ENCODE measurements around the gene SYCE1. TPM values are rescaled to one million over a fixed set of nuclear protein-coding genes. Genes with fewer than 3 reads are reported as not detected.
"Not testable (repeated sequence)": the region's sequence is repeated elsewhere in the genome, so short reads cannot be mapped to it uniquely, and the experiment has no call there.

SYCE1 gene
- total RNA-seq, 1 donor from 2014 or later = 0.27 TPM

DNA sequence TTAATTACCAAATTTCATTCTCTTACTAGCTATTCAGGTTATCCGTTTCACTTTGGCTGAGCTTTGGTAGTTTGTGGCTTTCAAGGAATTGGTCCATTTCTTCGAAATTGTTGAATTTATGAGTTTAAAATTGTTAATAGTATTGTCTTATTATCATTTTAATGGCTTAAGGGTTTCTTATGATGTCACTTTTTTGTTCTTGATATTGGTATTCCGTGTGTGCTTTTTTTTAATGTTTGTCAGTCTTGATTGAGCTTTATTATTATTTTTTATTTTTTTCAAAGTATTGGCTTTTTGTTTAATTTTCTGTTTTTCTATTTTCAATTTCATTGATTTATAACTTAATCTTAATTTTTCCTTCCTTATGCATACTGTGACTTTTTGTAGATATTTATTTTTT, 35.3 kb upstream of the SYCE1 start:
- Mint-ChIP-seq H3K27me3 (ENCODE audit: low read depth) (peaks cover 42% of the 10 kb centered on the region), H3K27ac (ENCODE audit: unreplicated experiment) (no peak overlapping the region), H3K4me1 (ENCODE audit: low read depth) (no peaks in the 10 kb centered on the region), H3K4me3 (ENCODE audit: unreplicated experiment) (no peak overlapping the region), H3K36me3 (ENCODE audit: low read depth) (no peaks in the 10 kb centered on the region), H3K9me3 (ENCODE audit: low read depth) (peaks cover 6% of the 10 kb centered on the region)
- TF ChIP-seq, protein P1, sequence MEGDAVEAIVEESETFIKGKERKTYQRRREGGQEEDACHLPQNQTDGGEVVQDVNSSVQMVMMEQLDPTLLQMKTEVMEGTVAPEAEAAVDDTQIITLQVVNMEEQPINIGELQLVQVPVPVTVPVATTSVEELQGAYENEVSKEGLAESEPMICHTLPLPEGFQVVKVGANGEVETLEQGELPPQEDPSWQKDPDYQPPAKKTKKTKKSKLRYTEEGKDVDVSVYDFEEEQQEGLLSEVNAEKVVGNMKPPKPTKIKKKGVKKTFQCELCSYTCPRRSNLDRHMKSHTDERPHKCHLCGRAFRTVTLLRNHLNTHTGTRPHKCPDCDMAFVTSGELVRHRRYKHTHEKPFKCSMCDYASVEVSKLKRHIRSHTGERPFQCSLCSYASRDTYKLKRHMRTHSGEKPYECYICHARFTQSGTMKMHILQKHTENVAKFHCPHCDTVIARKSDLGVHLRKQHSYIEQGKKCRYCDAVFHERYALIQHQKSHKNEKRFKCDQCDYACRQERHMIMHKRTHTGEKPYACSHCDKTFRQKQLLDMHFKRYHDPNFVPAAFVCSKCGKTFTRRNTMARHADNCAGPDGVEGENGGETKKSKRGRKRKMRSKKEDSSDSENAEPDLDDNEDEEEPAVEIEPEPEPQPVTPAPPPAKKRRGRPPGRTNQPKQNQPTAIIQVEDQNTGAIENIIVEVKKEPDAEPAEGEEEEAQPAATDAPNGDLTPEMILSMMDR (IDR thresholded peaks at IDR 0.05) = no peak
- no peak for DNase-seq (ENCODE audit: low spot score)

DNA sequence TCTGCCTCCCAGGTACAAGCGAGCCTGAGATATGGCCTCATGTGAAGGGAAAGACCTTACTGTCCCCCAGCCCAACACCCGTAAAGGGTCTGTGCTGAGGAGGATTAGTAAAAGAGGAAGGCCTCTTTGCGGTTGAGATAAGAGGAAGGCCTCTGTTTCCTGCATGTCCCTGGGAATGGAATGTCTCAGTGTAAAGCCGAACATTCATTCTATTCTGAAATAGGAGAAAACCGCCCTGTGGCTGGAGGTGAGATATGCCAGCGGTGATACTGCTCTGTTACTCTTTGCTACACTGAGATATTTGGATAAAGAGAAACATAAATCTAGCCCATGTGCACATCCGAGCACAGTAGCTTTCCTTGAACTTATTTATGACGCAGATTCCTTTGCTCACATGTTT, 34.5 kb upstream of the SYCE1 start:
- not testable (repeated sequence) for DNase-seq (ENCODE audit: low spot score); H3K4me1 Mint-ChIP-seq (ENCODE audit: low read depth); H3K36me3 Mint-ChIP-seq (ENCODE audit: low read depth); H3K27ac Mint-ChIP-seq (ENCODE audit: unreplicated experiment); H3K9me3 Mint-ChIP-seq (ENCODE audit: low read depth); H3K4me3 Mint-ChIP-seq (ENCODE audit: unreplicated experiment)
- peaks cover 47% of the 10 kb centered on the region for H3K27me3 Mint-ChIP-seq (ENCODE audit: low read depth)

DNA sequence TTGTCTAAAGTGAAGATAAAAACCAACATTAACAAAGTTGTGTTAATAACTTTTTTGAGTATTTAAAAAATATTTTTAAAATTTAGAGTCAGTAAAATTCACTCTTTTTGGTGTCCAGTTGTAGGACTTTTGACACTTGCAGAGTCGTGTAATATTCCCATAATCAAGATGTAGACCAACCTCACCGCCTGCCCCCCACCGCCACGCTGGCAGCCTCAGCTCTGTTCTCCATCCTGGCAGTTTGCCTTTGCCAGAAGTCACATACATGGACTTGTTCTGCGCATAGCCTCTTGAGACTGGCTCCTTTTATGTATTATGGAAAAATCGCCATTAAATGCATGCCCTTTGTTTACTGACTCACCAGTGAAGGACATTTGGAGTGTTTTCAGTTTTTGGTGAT, 27.3 kb upstream of the SYCE1 start:
- no peaks in the 10 kb centered on the region for H3K36me3 Mint-ChIP-seq (ENCODE audit: low read depth)
- H3K27me3 Mint-ChIP-seq (ENCODE audit: low read depth) = peaks cover 44% of the 10 kb centered on the region
- no peaks in the 10 kb centered on the region for H3K9me3 Mint-ChIP-seq (ENCODE audit: low read depth)
- TF ChIP-seq, protein P1 (IDR thresholded peaks at IDR 0.05) = no peak
- no peak overlapping the region for H3K27ac Mint-ChIP-seq (ENCODE audit: unreplicated experiment)
- DNase-seq (ENCODE audit: low spot score) = no peak
- no peak overlapping the region for H3K4me3 Mint-ChIP-seq (ENCODE audit: unreplicated experiment)
- no peaks in the 10 kb centered on the region for H3K4me1 Mint-ChIP-seq (ENCODE audit: low read depth)

DNA sequence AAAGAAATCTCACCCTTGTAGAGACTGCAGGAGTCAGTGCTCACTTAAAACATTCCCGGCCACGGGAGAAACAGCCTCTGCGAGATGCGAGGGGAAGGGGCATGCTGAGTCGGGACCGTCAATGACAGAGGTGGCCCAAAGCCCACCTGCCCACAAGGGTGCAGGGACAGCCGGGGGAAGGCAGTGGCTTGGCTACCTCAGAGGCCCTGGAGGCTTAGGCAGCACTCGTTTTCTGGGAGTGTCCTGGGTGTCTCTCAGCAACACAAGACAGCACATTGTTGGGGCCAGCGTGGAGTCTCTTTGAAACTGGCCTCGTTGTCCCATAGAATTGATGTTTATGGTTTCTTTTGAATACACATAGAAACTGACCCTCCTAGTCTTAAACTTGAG, 25.6 kb upstream of the SYCE1 start:
- Mint-ChIP-seq H3K27me3 (ENCODE audit: low read depth) (peaks cover 36% of the 10 kb centered on the region), H3K9me3 (ENCODE audit: low read depth) (peaks cover 4% of the 10 kb centered on the region), H3K27ac (ENCODE audit: unreplicated experiment) (no peak overlapping the region), H3K4me3 (ENCODE audit: unreplicated experiment) (no peak overlapping the region), H3K36me3 (ENCODE audit: low read depth) (no peaks in the 10 kb centered on the region), H3K4me1 (ENCODE audit: low read depth) (no peaks in the 10 kb centered on the region)
- TF ChIP-seq, protein P1 (IDR thresholded peaks at IDR 0.05) = no peak
- DNase-seq (ENCODE audit: low spot score) = no peak

DNA sequence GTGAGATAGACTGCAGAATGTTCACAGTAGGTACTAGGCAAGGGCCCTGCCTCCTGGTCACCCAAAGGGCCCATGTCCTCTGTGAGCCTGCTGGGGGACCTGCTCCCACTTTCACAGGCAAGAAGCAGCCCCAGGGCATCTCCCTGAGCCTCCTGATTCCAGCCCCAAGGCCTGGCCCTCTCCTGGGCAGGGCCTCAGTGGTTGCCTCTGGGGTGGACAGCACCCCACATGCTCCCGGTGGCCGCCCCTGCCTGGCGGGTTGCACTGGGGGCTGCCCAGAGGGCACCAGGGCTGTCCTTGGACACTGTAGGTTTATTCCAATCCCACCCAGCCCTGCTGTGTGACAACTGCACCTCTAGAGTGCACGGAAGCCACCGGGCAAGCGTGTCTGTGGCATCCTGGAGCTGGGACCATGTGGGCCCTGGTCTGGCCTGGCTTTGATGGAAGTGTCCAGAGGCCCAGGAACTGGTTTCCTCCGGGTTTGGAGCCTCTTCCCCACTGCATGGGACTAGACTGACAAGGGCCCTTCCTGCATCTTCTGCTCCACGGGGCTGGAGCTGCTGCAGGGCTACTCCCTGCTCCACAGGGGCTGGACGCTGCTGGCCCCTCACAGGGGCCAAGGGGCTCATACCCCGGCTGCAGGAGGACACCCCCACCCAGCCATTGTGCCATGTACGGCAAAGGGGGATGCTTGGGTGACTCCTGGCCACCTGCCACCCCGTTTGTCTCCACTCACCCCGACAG, 25.0 kb upstream of the SYCE1 start:
- TF ChIP-seq, protein P1 (IDR thresholded peaks at IDR 0.05) = no peak
- Mint-ChIP-seq H3K36me3 (ENCODE audit: low read depth) (no peaks in the 10 kb centered on the region), H3K9me3 (ENCODE audit: low read depth) (peaks cover 4% of the 10 kb centered on the region), H3K27me3 (ENCODE audit: low read depth) (peaks cover 30% of the 10 kb centered on the region), H3K4me3 (ENCODE audit: unreplicated experiment) (no peak overlapping the region), H3K27ac (ENCODE audit: unreplicated experiment) (no peak overlapping the region), H3K4me1 (ENCODE audit: low read depth) (no peaks in the 10 kb centered on the region)
- DNase-seq (ENCODE audit: low spot score) = no peak

DNA sequence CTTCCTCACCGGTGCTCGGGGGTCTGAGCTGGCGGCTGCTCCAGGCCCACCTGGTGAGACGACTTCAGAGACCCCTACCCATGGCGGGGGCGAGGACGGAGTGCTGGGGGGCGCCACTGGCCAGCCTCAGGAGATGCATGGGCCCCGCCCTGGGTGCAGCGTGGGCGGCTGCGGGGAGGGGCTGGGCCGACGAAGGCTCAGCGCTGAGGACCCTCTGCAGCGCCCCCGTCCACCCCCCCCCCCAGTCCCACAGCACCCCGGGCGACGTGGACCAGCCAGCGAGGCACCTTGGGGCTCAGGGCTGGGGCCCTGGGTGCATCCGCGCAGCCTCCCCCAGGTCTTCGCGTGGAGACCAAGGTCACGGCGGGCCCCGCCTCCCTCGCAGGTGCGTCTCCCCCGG, 11.7 kb upstream of the SYCE1 start:
- not testable (repeated sequence) for H3K4me3 Mint-ChIP-seq (ENCODE audit: unreplicated experiment); H3K27me3 Mint-ChIP-seq (ENCODE audit: low read depth); H3K27ac Mint-ChIP-seq (ENCODE audit: unreplicated experiment); H3K4me1 Mint-ChIP-seq (ENCODE audit: low read depth); DNase-seq (ENCODE audit: low spot score); H3K36me3 Mint-ChIP-seq (ENCODE audit: low read depth)
- peaks cover 23% of the 10 kb centered on the region for H3K9me3 Mint-ChIP-seq (ENCODE audit: low read depth)

DNA sequence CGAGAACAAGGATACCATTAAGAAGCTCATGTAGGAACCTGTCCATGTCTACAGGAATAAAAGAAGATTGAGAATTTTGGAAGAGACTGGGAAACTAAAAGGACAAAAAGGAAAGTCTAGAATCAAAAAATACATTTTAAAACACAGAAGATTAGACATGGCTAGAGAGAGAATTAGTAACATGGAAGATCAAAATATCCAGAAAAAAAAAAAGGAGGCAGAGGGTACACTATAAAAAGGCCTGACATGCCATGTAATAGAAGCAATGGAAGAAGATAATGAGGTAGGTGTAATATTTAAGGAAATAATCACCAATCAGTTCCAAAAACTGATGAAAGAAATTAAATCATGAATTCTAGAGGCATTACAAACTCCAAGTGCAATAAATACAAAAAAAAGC, 8.1 kb upstream of the SYCE1 start:
- not testable (repeated sequence) for H3K36me3 Mint-ChIP-seq (ENCODE audit: low read depth); H3K4me3 Mint-ChIP-seq (ENCODE audit: unreplicated experiment); DNase-seq (ENCODE audit: low spot score); H3K27me3 Mint-ChIP-seq (ENCODE audit: low read depth); H3K4me1 Mint-ChIP-seq (ENCODE audit: low read depth); H3K27ac Mint-ChIP-seq (ENCODE audit: unreplicated experiment)
- H3K9me3 Mint-ChIP-seq (ENCODE audit: low read depth) = peaks cover 19% of the 10 kb centered on the region

DNA sequence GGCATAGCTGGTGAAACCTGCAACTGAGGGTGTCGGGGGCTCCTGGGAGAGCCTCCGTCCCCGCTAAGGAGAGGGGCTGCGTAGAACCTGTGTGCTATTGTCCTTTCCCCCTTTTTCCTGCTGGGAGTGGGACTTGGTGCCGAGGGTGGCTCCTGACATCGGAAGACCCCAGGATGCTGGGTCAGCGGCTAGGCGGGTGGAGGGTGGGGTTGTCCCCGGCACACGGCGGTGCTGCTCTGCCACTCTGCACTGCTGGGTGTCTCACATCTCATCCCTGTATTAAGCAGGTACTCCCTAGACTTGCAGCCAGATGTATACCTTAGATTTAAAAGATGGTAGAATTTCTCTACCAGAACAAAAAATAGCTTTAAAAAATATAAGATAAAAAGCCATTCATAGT, 6.7 kb upstream of the SYCE1 start:
- not testable (repeated sequence) for H3K4me1 Mint-ChIP-seq (ENCODE audit: low read depth); DNase-seq (ENCODE audit: low spot score); H3K27ac Mint-ChIP-seq (ENCODE audit: unreplicated experiment); H3K4me3 Mint-ChIP-seq (ENCODE audit: unreplicated experiment); H3K36me3 Mint-ChIP-seq (ENCODE audit: low read depth); H3K27me3 Mint-ChIP-seq (ENCODE audit: low read depth)
- H3K9me3 Mint-ChIP-seq (ENCODE audit: low read depth) = peaks cover 19% of the 10 kb centered on the region

DNA sequence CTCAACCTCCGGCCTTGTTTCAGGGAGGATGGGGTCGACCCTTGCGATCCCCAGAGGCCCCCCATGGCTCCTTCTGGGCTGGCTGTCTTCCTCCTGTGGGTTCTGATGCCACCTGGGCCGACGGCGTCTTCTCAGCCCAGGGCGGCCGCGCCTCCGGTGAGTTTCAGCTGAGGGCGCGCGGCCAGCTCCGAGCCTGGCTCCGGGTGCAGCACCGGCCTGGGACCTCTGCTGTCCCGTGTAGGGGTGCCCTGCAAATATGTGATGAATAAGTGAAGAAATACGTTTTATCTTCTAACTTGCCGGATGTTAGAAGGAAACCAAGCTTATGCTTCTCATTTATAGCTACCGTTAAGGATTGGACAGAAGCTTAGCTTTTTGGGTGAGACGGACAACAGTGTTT, 4.4 kb upstream of the SYCE1 start:
- DNase-seq (ENCODE audit: low spot score); H3K27me3 Mint-ChIP-seq (ENCODE audit: low read depth); H3K4me1 Mint-ChIP-seq (ENCODE audit: low read depth); H3K36me3 Mint-ChIP-seq (ENCODE audit: low read depth); H3K4me3 Mint-ChIP-seq (ENCODE audit: unreplicated experiment); H3K27ac Mint-ChIP-seq (ENCODE audit: unreplicated experiment): not testable (repeated sequence)
- H3K9me3 Mint-ChIP-seq (ENCODE audit: low read depth) = peaks cover 17% of the 10 kb centered on the region
